Spinal cord (tissue), 10 donors: ENCODE results near the gene FGFR1OP2. TPM values are rescaled to one million over a fixed set of nuclear protein-coding genes. Genes with fewer than 3 reads are reported as not detected.
"Not testable (repeated sequence)": the region's sequence is repeated elsewhere in the genome, so short reads cannot be mapped to it uniquely, and the experiment has no call there.

Experiments used
- DNase-seq, 6 donors: peaks; one replicate each; pipeline versions ENCODE4 v3.0.0 to v3.0.0-alpha.2; 2013 to 2015; ENCODE audit warnings: low spot score in 6 of 6, low read depth in 4 of 6
- H3K27ac ChIP-seq: one replicate; pipeline ENCODE4 v1.5.1; 2013; ENCODE audit warnings: low read depth, low read length, control low read depth
- H3K27me3 ChIP-seq: one replicate; pipeline ENCODE4 v1.6.1; 2013; ENCODE audit warnings: low read length; ENCODE audit not compliant: control insufficient read depth, insufficient read depth
- H3K36me3 ChIP-seq: one replicate; pipeline ENCODE4 v1.6.1; 2013; ENCODE audit warnings: low read length; ENCODE audit not compliant: control insufficient read depth, insufficient read depth
- H3K4me1 ChIP-seq: one replicate; pipeline ENCODE4 v1.6.1; 2013; ENCODE audit warnings: low read length; ENCODE audit not compliant: control insufficient read depth, insufficient read depth
- H3K4me3 ChIP-seq: one replicate; pipeline ENCODE4 v1.5.1; 2013; ENCODE audit warnings: low read depth, low read length, control low read depth
- H3K9me3 ChIP-seq: one replicate; pipeline ENCODE4 v1.6.1; 2013; ENCODE audit warnings: low read length; ENCODE audit not compliant: control insufficient read depth, insufficient read depth
- WGBS: methylation state at CpG from one replicate; pipeline ENCODE4 v1.1.5; 2013; ENCODE audit warnings: missing lambda C conversion rate; ENCODE audit not compliant: insufficient coverage; 5-methylcytosine and 5-hydroxymethylcytosine counted together
- long read RNA-seq, 4 donors: transcript quantifications; one replicate each; lab custom pipeline, GENCODE V29; 2026
- polyA plus RNA-seq, 2 donors: library from polyadenylated mRNA; unstranded; fragments of 120-200 nt; gene quantifications; one replicate each; pipeline ENCODE4 v1.2.1, GENCODE V29; 2013; ENCODE audit not compliant: insufficient read length in 2 of 2
- total RNA-seq, 2 donors: library from RNA; depleted of rRNA in 1 of 2; stranded (reverse); fragments of 120-200 nt in 1 of 2; fragments of >200 nt in 1 of 2; gene quantifications; one replicate each; pipeline versions ENCODE4 v1.2.3 to v1.2.4, GENCODE V29; 2013 to 2014
- donor health status: healthy.

Gene FGFR1OP2
- 10 to 100 TPM; 61.4 to 84.4 TPM for total RNA-seq
- 10 to 100 TPM; 45.9 to 47.0 TPM for polyA plus RNA-seq
- long read RNA-seq, donor 1, transcript FGFR1OP2-201 (7 exons, 2,924 nt): minor isoform, 5 of 93 reads
- long read RNA-seq, donor 1, transcript FGFR1OP2-204 (2 exons, 2,945 nt): major isoform, 6 of 93 reads
- long read RNA-seq, donor 1, partial matches to known transcripts: 21 of 93 reads
- long read RNA-seq, donor 1, other reads (novel, unspliced or antisense): 51 of 93 reads
- long read RNA-seq, donor 2, partial matches to known transcripts: 0 of 8 reads
- long read RNA-seq, donor 2, other reads (novel, unspliced or antisense): 0 of 8 reads
- long read RNA-seq, donor 3, partial matches to known transcripts: 0 of 6 reads
- long read RNA-seq, donor 3, other reads (novel, unspliced or antisense): 0 of 6 reads
- long read RNA-seq, donor 4, transcript FGFR1OP2-203 (4 exons, 865 nt): minor isoform, 8 of 39 reads
- long read RNA-seq, donor 4, transcript FGFR1OP2-204 (2 exons, 2,945 nt): minor isoform, 8 of 39 reads
- long read RNA-seq, donor 4, transcript FGFR1OP2-202 (6 exons, 2,790 nt): major isoform, 11 of 39 reads
- long read RNA-seq, donor 4, transcript FGFR1OP2-206 (5 exons, 956 nt): minor isoform, 8 of 39 reads
- long read RNA-seq, donor 4, partial matches to known transcripts: 0 of 39 reads
- long read RNA-seq, donor 4, other reads (novel, unspliced or antisense): 0 of 39 reads

- Histone ChIP-seq H3K27ac (peak within 1 kb of the TSS; percentile 97), H3K27me3 (no peaks in the 10 kb centered on the region), H3K36me3 (no peaks in the 10 kb centered on the region), H3K4me3 (peak within 1 kb of the TSS; percentile 92), H3K4me1 (no peaks in the 10 kb centered on the region), H3K9me3 (no peaks in the 10 kb centered on the region)
- under 1% methylated on average over 62 of the region's 69 CpGs for WGBS
- DNase-seq: peak; percentile 98 to 100 (median 100)
Measured at GRCh38 chr12:26937863-26938700, at the start of gene FGFR1OP2, which contains the start of gene INTS13. Gene FGFR1OP2, plus strand, starts transcription at chr12:26938470. Its CDS starts 15,689 bp downstream, at chr12:26954159. Gene INTS13, minus strand, starts transcription at chr12:26937981. Its CDS starts 1,178 bp downstream, at chr12:26936803.

- no peak for DNase-seq
- Histone ChIP-seq H3K4me3 (no peak overlapping the region), H3K27ac (no peak overlapping the region), H3K36me3 (no peaks in the 10 kb centered on the region), H3K27me3 (no peaks in the 10 kb centered on the region), H3K9me3 (no peaks in the 10 kb centered on the region), H3K4me1 (no peaks in the 10 kb centered on the region)
- 91% methylated on average over 5 of the region's 5 CpGs for WGBS
Measured at GRCh38 chr12:26890784-26891183, 47.5 kb upstream of the FGFR1OP2 start.

- Histone ChIP-seq H3K27ac (no peak overlapping the region), H3K36me3 (no peaks in the 10 kb centered on the region), H3K9me3 (no peaks in the 10 kb centered on the region), H3K4me3 (no peak overlapping the region), H3K4me1 (no peaks in the 10 kb centered on the region), H3K27me3 (no peaks in the 10 kb centered on the region)
- no peak for DNase-seq
- WGBS: 69% methylated on average over 1 of the region's 1 CpG
Measured at GRCh38 chr12:26891704-26892103, 46.6 kb upstream of the FGFR1OP2 start.

- Histone ChIP-seq H3K9me3 (no peaks in the 10 kb centered on the region), H3K27me3 (no peaks in the 10 kb centered on the region), H3K27ac (no peak overlapping the region), H3K36me3 (no peaks in the 10 kb centered on the region), H3K4me3 (no peak overlapping the region), H3K4me1 (no peaks in the 10 kb centered on the region)
- DNase-seq: no peak
- WGBS: 100% methylated on average over 1 of the region's 4 CpGs
Measured at GRCh38 chr12:26895672-26896071, 42.6 kb upstream of the FGFR1OP2 start.

- WGBS: no CpG with 5 or more reads among the region's 2 CpGs
- Histone ChIP-seq H3K27me3 (no peaks in the 10 kb centered on the region), H3K27ac (no peak overlapping the region), H3K9me3 (no peaks in the 10 kb centered on the region), H3K4me1 (no peaks in the 10 kb centered on the region), H3K4me3 (no peak overlapping the region), H3K36me3 (no peaks in the 10 kb centered on the region)
- no peak for DNase-seq
Measured at GRCh38 chr12:26896913-26897312, 41.4 kb upstream of the FGFR1OP2 start.

- H3K27me3 ChIP-seq, H3K27ac ChIP-seq, H3K36me3 ChIP-seq, H3K4me1 ChIP-seq, DNase-seq, H3K4me3 ChIP-seq, H3K9me3 ChIP-seq: not testable (repeated sequence)
- WGBS: no CpG with 5 or more reads among the region's 3 CpGs
Measured at GRCh38 chr12:26903396-26903795, 34.9 kb upstream of the FGFR1OP2 start.

GRCh38 chr12:26906024-26906423, 32.2 kb upstream of the FGFR1OP2 start:
- H3K27me3 ChIP-seq: no peaks in the 10 kb centered on the region
- peaks cover 4% of the 10 kb centered on the region for H3K36me3 ChIP-seq
- WGBS: no CpG with 5 or more reads among the region's 1 CpG
- no peaks in the 10 kb centered on the region for H3K4me1 ChIP-seq
- no peaks in the 10 kb centered on the region for H3K9me3 ChIP-seq
- no peak overlapping the region for H3K27ac ChIP-seq
- no peak overlapping the region for H3K4me3 ChIP-seq
- no peak for DNase-seq

- no CpG with 5 or more reads among the region's 1 CpG for WGBS
- Histone ChIP-seq H3K36me3 (peaks cover 4% of the 10 kb centered on the region), H3K27ac (no peak overlapping the region), H3K9me3 (no peaks in the 10 kb centered on the region), H3K4me3 (no peak overlapping the region), H3K4me1 (no peaks in the 10 kb centered on the region), H3K27me3 (no peaks in the 10 kb centered on the region)
- peak in 2 of 6 donors; percentile 17 to 35 for DNase-seq
Measured at GRCh38 chr12:26906704-26907103, 31.6 kb upstream of the FGFR1OP2 start.
